GM23248 (cell line): ENCODE data around the gene LRRC75A.

ENCODE experiments used
- EZH2 ChIP-seq: fragments of 200-600 bp; sonication (generic); IDR thresholded peaks from 2 replicates; pipeline ENCODE4 v1.6.1; 2018; ENCODE audit warnings: antibody characterized with exemption, mild to moderate bottlenecking; ENCODE audit not compliant: insufficient read depth, poor library complexity, severe bottlenecking
- EZH2phosphoT487 ChIP-seq: fragments of 200-600 bp; sonication (generic); IDR thresholded peaks from 2 replicates; pipeline ENCODE4 v1.6.1; 2018; ENCODE audit warnings: antibody characterized with exemption, moderate library complexity, mild to moderate bottlenecking, low read depth; ENCODE audit not compliant: insufficient read depth

GRCh38 chr17:16512011-16512410 is 20.0 kb upstream of the LRRC75A start:
- TF ChIP-seq EZH2phosphoT487 (no peak), EZH2 (no peak)
